DND-41 (cell line): Measurements from ENCODE around the gene RUNX1.

Experiments
- ATAC-seq: fragments of 200-7000 bp; cut with Tn5 transposase; 3 replicates; pipeline ENCODE4 v1.9.1; 2021; ENCODE audit warnings: low read depth; ENCODE audit not compliant: insufficient read depth
- DNase-seq: peaks from one replicate; pipeline ENCODE4 v3.0.0-alpha.2; 2020
- H2AFZ ChIP-seq: 2 replicates; pipeline ENCODE4 v1.6.0; 2012; ENCODE audit warnings: low read depth, low read length
- H3K27ac ChIP-seq: 2 replicates; pipeline ENCODE4 v1.5.1; 2012; ENCODE audit warnings: low read length, inconsistent platforms
- H3K27me3 ChIP-seq: fragments of 200-600 bp; sonication (generic); 2 replicates; pipeline ENCODE4 v1.6.0; 2012; ENCODE audit warnings: low read length, mild to moderate bottlenecking, inconsistent platforms; ENCODE audit not compliant: insufficient read depth, poor library complexity
- H3K36me3 ChIP-seq: 2 replicates; pipeline ENCODE4 v1.5.1; 2012; ENCODE audit warnings: low read length, inconsistent platforms; ENCODE audit not compliant: insufficient read depth
- H3K4me1 ChIP-seq: 2 replicates; pipeline ENCODE4 v1.5.1; 2012; ENCODE audit warnings: mild to moderate bottlenecking, low read length; ENCODE audit not compliant: insufficient read depth
- H3K4me2 ChIP-seq: 2 replicates; pipeline ENCODE4 v1.6.0; 2012; ENCODE audit warnings: mild to moderate bottlenecking, moderate library complexity, low read length, inconsistent platforms; ENCODE audit not compliant: insufficient read depth
- H3K4me3 ChIP-seq, 2 experiments: fragments of 200-600 bp in 1 of 2; shearing (Covaris generic) in 1 of 2; 2 replicates each; pipeline ENCODE4 v1.5.1; 2012 to 2016; ENCODE audit warnings: inconsistent platforms in 2 of 2, low read length in 2 of 2, mild to moderate bottlenecking in 2 of 2, low read depth in 1 of 2, moderate library complexity in 1 of 2
- H3K79me2 ChIP-seq: 2 replicates; pipeline ENCODE4 v1.6.0; 2012; ENCODE audit warnings: low read length, inconsistent platforms; ENCODE audit not compliant: insufficient read depth
- H3K9ac ChIP-seq: 2 replicates; pipeline ENCODE4 v1.6.0; 2012; ENCODE audit warnings: low read depth, mild to moderate bottlenecking, inconsistent platforms, low read length, moderate library complexity
- H3K9me3 ChIP-seq: 2 replicates; pipeline ENCODE4 v1.5.1; 2012; ENCODE audit warnings: low read length, moderate library complexity, mild to moderate bottlenecking, inconsistent platforms; ENCODE audit not compliant: insufficient read depth, severe bottlenecking
- H4K20me1 ChIP-seq: 2 replicates; pipeline ENCODE4 v1.6.0; 2012; ENCODE audit warnings: low read length; ENCODE audit not compliant: insufficient read depth
- EZH2 ChIP-seq: IDR thresholded peaks from 3 replicates; pipeline ENCODE4 v1.6.1; 2012; ENCODE audit warnings: borderline replicate concordance, low read depth, mild to moderate bottlenecking, moderate library complexity, low read length, inconsistent platforms; ENCODE audit not compliant: severe bottlenecking
- TF ChIP-seq, protein P1 (sequence below): IDR thresholded peaks from 2 replicates; pipeline ENCODE4 v1.5.1; 2012; ENCODE audit warnings: borderline replicate concordance, low read length, moderate library complexity, mild to moderate bottlenecking; ENCODE audit not compliant: poor library complexity, severe bottlenecking; ENCODE audit errors: extremely low read depth

Gene RUNX1

GRCh38 chr21:34988625-34989024, 60.5 kb downstream of the RUNX1 start:
- H3K27ac ChIP-seq, result peak overlapping the region; percentile 53
- no peaks in the 10 kb centered on the region for H3K27me3 ChIP-seq
- no peak overlapping the region for H3K4me3 ChIP-seq
- peaks cover 85% of the 10 kb centered on the region for H3K4me1 ChIP-seq
- 0 out of 2 replicates have a peak overlapping the region, but pooled peaks have one; percentile 2 for H3K4me2 ChIP-seq
- DNase-seq (no peak), ATAC-seq (no peak)
- peaks cover 88% of the 10 kb centered on the region for H4K20me1 ChIP-seq
- peaks cover 90% of the 10 kb centered on the region for H3K36me3 ChIP-seq
- TF ChIP-seq, protein P1, sequence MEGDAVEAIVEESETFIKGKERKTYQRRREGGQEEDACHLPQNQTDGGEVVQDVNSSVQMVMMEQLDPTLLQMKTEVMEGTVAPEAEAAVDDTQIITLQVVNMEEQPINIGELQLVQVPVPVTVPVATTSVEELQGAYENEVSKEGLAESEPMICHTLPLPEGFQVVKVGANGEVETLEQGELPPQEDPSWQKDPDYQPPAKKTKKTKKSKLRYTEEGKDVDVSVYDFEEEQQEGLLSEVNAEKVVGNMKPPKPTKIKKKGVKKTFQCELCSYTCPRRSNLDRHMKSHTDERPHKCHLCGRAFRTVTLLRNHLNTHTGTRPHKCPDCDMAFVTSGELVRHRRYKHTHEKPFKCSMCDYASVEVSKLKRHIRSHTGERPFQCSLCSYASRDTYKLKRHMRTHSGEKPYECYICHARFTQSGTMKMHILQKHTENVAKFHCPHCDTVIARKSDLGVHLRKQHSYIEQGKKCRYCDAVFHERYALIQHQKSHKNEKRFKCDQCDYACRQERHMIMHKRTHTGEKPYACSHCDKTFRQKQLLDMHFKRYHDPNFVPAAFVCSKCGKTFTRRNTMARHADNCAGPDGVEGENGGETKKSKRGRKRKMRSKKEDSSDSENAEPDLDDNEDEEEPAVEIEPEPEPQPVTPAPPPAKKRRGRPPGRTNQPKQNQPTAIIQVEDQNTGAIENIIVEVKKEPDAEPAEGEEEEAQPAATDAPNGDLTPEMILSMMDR, result no peak
- TF ChIP-seq EZH2, result no peak
- H3K9me3 ChIP-seq, result no peaks in the 10 kb centered on the region
- H2AFZ ChIP-seq, result no peak overlapping the region
- peaks cover 100% of the 10 kb centered on the region for H3K79me2 ChIP-seq
- no peak overlapping the region for H3K9ac ChIP-seq

- H3K27me3 ChIP-seq, result no peaks in the 10 kb centered on the region
- no peak overlapping the region for H3K4me3 ChIP-seq
- H3K4me1 ChIP-seq, result peaks cover 90% of the 10 kb centered on the region
- 0 out of 2 replicates have a peak overlapping the region, but pooled peaks have one; percentile 2 for H3K4me2 ChIP-seq
- ATAC-seq (no peak), DNase-seq (no peak)
- peaks cover 86% of the 10 kb centered on the region for H3K36me3 ChIP-seq
- H3K9ac ChIP-seq, result no peak overlapping the region
- peaks cover 100% of the 10 kb centered on the region for H3K79me2 ChIP-seq
- no peaks in the 10 kb centered on the region for H3K9me3 ChIP-seq
- peaks cover 83% of the 10 kb centered on the region for H4K20me1 ChIP-seq
- H3K27ac ChIP-seq, result peak overlapping the region; percentile 53
- no peak overlapping the region for H2AFZ ChIP-seq
- TF ChIP-seq, protein P1, result no peak
- no peak for TF ChIP-seq EZH2
Observed at GRCh38 chr21:34988139-34988538, 61.0 kb downstream of the RUNX1 start.

DNA sequence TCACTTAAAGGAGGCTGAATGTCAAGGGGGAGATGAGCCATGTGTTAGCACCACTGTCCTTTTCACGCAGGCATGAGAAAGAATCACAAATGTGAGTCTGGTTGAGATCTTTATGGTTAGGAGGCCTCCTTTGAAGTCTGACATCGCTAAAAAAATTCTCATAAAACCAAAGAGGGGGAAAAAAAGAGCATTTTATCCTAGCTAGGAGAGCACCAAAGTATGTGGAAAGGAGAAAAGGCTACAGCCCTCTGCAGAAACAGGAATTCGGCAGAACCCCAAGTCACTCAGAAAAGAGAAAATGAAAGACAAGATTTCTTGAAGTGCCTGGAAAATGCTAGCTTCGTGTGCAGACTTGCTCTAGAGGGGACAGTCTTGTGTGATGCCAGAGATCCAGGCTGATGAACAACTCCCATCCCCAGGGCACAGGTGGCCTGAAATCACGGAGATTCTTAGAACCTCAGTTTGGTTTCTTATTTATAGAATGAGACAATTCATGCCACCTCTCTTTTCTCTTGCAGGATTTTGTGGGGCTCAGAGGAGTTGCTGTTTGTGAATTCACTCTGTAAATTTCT, 61.5 kb downstream of the RUNX1 start:
- Histone ChIP-seq H3K4me1 (peaks cover 90% of the 10 kb centered on the region), H4K20me1 (peaks cover 83% of the 10 kb centered on the region), H3K9me3 (no peaks in the 10 kb centered on the region), H3K9ac (no peak overlapping the region), H3K27me3 (no peaks in the 10 kb centered on the region), H3K36me3 (peaks cover 86% of the 10 kb centered on the region), H3K79me2 (peaks cover 100% of the 10 kb centered on the region), H3K4me2 (no peak overlapping the region), H2AFZ (no peak overlapping the region), H3K27ac (peak overlapping the region; percentile 53), H3K4me3 (no peak overlapping the region)
- no peak for DNase-seq
- ATAC-seq, result peak; percentile 25; the same call in 2 of the 3 replicates
- no peak for TF ChIP-seq EZH2
- TF ChIP-seq, protein P1, result no peak
